ENCODE measurements around the gene ATP1B3.
A peak's percentile ranks its signal among the peaks of the same experiment; 100 is the strongest.

Gene ATP1B3

GRCh38 chr3:141938011-141938500 is 61.6 kb downstream of the ATP1B3 start:
- DNase-seq (ENCODE audit: low spot score): no peak
- in situ Hi-C loops (cut with MboI; ENCODE audit: low pct_unique_long_range_greater_than_20kb, low sequenced_read_pairs, unreplicated experiment): no loop called here

GRCh38 chr3:141939759-141940158 is 63.3 kb downstream of the ATP1B3 start:
- DNase-seq (ENCODE audit: low spot score): no peak
- in situ Hi-C loops (cut with MboI; ENCODE audit: low pct_unique_long_range_greater_than_20kb, low sequenced_read_pairs, unreplicated experiment): no loop called here
- no peak for TF ChIP-seq CTCF (IDR thresholded peaks at IDR 0.05; ENCODE audit: extremely low read depth, insufficient read depth, missing control alignments)

More at GRCh38 chr3:141938011-141938500, 61.6 kb downstream of the ATP1B3 start:
- no peak for TF ChIP-seq CTCF (IDR thresholded peaks at IDR 0.05; ENCODE audit: extremely low read depth, insufficient read depth, missing control alignments)

- no peak for DNase-seq (ENCODE audit: low spot score)
- in situ Hi-C loops (cut with MboI; ENCODE audit: low pct_unique_long_range_greater_than_20kb, low sequenced_read_pairs, unreplicated experiment): no loop called here
- TF ChIP-seq CTCF (IDR thresholded peaks at IDR 0.05; ENCODE audit: extremely low read depth, insufficient read depth, missing control alignments): peak; percentile 10
These were observed 63.8 kb downstream of the ATP1B3 start for GRCh38 chr3:141940194-141940776.

- no peak for TF ChIP-seq CTCF (IDR thresholded peaks at IDR 0.05; ENCODE audit: extremely low read depth, insufficient read depth, missing control alignments)
- in situ Hi-C loops (cut with MboI; ENCODE audit: low pct_unique_long_range_greater_than_20kb, low sequenced_read_pairs, unreplicated experiment): no loop called here
These were observed 64.7 kb downstream of the ATP1B3 start for GRCh38 chr3:141941093-141941492.

GRCh38 chr3:141942006-141942405 is 65.6 kb downstream of the ATP1B3 start:
- no peak for TF ChIP-seq CTCF (IDR thresholded peaks at IDR 0.05; ENCODE audit: extremely low read depth, insufficient read depth, missing control alignments)
- DNase-seq (ENCODE audit: low spot score): no peak
- in situ Hi-C loops (cut with MboI; ENCODE audit: low pct_unique_long_range_greater_than_20kb, low sequenced_read_pairs, unreplicated experiment): no loop called here

More at GRCh38 chr3:141941093-141941492, 64.7 kb downstream of the ATP1B3 start:
- DNase-seq (ENCODE audit: low spot score): no peak

- no peak for DNase-seq (ENCODE audit: low spot score)
- in situ Hi-C loops (cut with MboI; ENCODE audit: low pct_unique_long_range_greater_than_20kb, low sequenced_read_pairs, unreplicated experiment): no loop called here
- no peak for TF ChIP-seq CTCF (IDR thresholded peaks at IDR 0.05; ENCODE audit: extremely low read depth, insufficient read depth, missing control alignments)
These were observed 69.5 kb downstream of the ATP1B3 start for GRCh38 chr3:141945726-141946485.

All from GM13977 (cell line).